MM.1S (cell line): ENCODE data around the gene CACNA2D1.

Experiments
- EZH2phosphoT487 ChIP-seq: fragments of 300-600 bp; sonication (generic); IDR thresholded peaks from 2 replicates; pipeline ENCODE4 v1.6.1; 2018; ENCODE audit warnings: antibody characterized with exemption, low read length
- TF ChIP-seq, protein P1 (sequence below): fragments of 300-600 bp; sonication (generic); IDR thresholded peaks from 2 replicates; pipeline ENCODE4 v1.5.1; 2016; ENCODE audit warnings: antibody characterized with exemption, low read length, mixed read lengths

DNA sequence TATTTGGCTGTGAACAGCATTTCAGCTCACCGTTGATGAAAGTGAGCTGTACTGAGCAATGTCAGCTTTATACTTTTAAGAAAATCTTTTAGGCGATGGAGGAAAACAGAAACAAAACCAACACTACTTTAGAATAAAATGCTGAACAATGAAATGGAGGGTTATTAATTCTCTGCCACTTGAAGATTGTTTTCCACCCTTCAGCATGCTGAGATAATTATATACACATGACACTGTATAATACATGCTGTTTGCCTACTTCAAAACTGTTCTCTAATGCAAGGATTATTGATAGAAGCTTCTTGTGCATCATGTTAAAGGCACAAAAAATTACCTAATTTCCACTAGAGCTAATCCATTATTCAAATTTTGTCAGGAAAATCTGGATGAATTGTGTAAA lies 66.8 kb downstream of the CACNA2D1 start:
- TF ChIP-seq EZH2phosphoT487 = no peak
- TF ChIP-seq, protein P1, sequence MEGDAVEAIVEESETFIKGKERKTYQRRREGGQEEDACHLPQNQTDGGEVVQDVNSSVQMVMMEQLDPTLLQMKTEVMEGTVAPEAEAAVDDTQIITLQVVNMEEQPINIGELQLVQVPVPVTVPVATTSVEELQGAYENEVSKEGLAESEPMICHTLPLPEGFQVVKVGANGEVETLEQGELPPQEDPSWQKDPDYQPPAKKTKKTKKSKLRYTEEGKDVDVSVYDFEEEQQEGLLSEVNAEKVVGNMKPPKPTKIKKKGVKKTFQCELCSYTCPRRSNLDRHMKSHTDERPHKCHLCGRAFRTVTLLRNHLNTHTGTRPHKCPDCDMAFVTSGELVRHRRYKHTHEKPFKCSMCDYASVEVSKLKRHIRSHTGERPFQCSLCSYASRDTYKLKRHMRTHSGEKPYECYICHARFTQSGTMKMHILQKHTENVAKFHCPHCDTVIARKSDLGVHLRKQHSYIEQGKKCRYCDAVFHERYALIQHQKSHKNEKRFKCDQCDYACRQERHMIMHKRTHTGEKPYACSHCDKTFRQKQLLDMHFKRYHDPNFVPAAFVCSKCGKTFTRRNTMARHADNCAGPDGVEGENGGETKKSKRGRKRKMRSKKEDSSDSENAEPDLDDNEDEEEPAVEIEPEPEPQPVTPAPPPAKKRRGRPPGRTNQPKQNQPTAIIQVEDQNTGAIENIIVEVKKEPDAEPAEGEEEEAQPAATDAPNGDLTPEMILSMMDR = no peak
